SH-SY5Y (cell line): ENCODE results near the gene SPON1.

Experiments
- GATA2 ChIP-seq: IDR thresholded peaks from 2 replicates; pipeline ENCODE4 v1.6.1; 2011; ENCODE audit warnings: mild to moderate bottlenecking, low read depth, low read length
- GATA3 ChIP-seq: IDR thresholded peaks from 2 replicates; pipeline ENCODE4 v1.6.1; 2011; ENCODE audit warnings: low read depth, mild to moderate bottlenecking, low read length, moderate library complexity

- no peak for TF ChIP-seq GATA2
- no peak for TF ChIP-seq GATA3
Observed at GRCh38 chr11:14096606-14097005, 134.1 kb downstream of the SPON1 start.
